ENCODE data around the gene JAG2.

The JAG2 gene

GRCh38 chr14:105094193-105094907 is 74.2 kb downstream of the JAG2 start:
- DNase-seq, result no peak

- peak in 7 of 56 donors; percentile 5 to 53 (median 34) for DNase-seq
Observed at GRCh38 chr14:105093431-105094192, 75.0 kb downstream of the JAG2 start.

GRCh38 chr14:105093038-105093430 is 75.5 kb downstream of the JAG2 start:
- peak in 7 of 56 donors; percentile 12 to 53 (median 35) for DNase-seq

GRCh38 chr14:105092171-105093037 is 76.2 kb downstream of the JAG2 start:
- DNase-seq, result no peak

- no peak for DNase-seq
Observed at GRCh38 chr14:105091517-105092170, 76.9 kb downstream of the JAG2 start.

DNA sequence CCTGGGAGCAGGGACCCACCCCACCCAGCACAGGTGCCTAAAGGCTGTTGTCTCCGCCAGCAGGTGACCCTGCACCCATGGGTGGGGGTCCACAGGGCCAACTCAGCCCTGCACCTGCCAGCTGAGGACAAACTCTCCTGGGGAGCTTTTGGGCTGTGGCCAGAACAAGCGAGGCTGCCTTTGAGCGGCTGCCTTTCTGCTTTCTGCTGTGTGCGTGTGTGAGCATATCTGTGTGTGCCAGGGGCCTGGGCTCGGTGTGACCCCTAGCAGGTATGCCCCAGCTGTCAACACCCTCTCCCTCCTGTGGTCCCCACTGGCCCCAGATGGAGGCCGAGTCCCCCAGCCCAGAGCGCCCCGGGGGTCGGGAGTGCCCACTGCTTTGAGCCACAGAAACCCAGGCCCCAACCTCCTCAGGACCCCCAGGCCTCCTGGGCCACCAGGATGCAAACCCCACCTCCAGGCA is 77.5 kb downstream of the JAG2 start:
- DNase-seq, result no peak
